Adipose tissue (tissue), 3 donors: ENCODE measurements around the gene MCRIP2. TPM values are rescaled to one million over a fixed set of nuclear protein-coding genes. Genes with fewer than 3 reads are reported as not detected.

Experiments
- H3K27ac ChIP-seq: one replicate; pipeline ENCODE4 v1.5.1; 2013; ENCODE audit warnings: low read depth, low read length
- WGBS, 3 donors: extraction: QIAGEN DNeasy Blood & Tissue Kit; methylation state at CpG; one replicate each; pipeline ENCODE4 v1.1.7; 2013; 5-methylcytosine and 5-hydroxymethylcytosine counted together
- polyA plus RNA-seq, 3 donors: library from polyadenylated mRNA; stranded (reverse); fragments of 200-250 nt; gene quantifications; one replicate each; pipeline ENCODE4 v1.2.3, GENCODE V29; 2013
- donor health status: healthy with polysubstance abuse.
- donor health status: Bipolar disorder and iron deficiency.
- donor health status: healthy.

The MCRIP2 gene
- polyA plus RNA-seq, 3 donors: 23.6 to 57.6 (median 42.6) TPM

DNA sequence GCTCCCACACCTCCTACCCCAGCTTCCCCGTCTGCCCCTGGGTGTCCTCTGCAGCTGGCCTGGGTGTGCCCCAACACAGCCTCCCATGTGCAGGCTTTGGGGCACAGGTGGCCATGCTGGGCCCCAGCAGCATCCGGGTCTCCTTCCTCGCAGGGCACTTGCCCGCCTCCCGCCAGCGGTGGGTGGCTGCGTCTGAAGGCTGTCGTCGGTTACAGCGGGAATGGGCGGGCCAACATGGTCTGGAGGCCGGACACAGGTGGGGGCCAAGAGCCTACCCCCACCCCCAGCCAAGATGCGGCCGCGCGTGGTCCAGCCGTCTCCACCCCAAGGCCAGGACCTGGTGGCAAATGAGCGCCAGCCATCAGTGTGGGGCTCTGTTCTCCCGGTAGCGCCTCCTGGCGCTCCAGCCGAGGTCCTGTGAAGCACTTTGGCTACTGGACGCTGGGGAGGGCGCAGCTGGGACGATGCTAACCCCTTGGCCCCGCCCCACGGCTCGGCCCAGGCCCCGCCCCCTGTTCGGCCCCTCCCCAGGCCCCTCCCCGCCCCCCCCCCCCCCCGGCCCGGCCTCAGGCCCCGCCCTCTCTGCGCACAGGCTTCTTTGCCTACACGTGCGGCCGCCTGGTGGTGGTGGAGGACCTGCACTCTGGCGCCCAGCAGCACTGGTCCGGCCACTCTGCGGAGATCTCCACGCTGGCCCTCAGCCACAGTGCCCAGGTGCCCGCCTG is 19.0 kb downstream of the MCRIP2 start:
- 9 to 26% (median 13%) methylated on average over 25 to 39 of the region's 43 CpGs for WGBS, 3 donors
- no peak overlapping the region for H3K27ac ChIP-seq

DNA sequence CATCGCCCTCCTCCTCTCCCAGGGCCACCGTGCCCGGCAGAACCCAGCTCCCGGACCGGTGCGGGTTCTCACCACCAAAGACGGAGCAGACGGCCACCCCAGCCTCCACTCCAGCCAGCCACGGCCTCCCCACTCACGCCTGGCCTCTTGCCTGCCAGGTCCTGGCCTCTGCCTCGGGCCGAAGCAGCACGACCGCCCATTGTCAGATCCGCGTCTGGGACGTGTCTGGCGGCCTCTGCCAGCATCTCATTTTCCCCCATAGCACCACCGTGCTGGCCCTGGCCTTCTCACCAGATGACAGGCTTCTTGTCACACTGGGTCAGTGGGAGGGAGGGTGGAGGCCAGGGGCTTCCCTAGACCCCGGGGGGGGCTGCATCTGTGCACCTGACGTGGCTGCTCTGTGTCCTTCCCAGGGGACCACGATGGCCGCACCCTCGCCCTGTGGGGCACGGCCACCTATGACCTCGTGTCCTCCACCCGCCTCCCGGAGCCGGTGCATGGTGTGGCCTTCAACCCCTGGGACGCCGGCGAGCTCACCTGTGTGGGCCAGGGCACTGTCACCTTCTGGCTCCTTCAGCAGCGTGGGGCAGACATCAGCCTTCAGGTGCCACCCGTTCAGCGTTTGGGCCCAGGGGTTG is 19.7 kb downstream of the MCRIP2 start:
- no peak overlapping the region for H3K27ac ChIP-seq
- WGBS, 3 donors: 38 to 70% (median 55%) methylated on average over 28 to 35 of the region's 35 CpGs

DNA sequence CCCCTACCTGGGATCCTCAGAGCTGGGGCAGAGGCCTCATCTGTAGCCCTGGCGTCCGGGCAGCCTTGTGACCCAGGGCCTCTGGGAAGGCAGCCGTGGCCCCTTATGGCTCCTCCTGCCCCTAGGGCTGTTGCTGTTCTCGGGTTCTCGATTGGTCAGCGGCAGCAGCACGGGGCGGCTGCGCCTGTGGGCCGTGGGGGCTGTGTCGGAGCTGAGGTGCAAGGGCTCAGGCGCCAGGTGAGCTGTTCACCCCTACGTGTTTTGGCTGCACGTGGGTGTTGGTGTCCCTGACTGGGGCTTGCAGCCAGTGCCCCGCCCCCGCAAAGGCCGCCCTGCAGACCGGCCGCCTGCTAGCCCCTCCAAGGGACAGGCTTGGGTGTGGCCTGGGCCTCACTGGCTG is 20.5 kb downstream of the MCRIP2 start:
- 91 to 93% (median 93%) methylated on average over 19 of the region's 19 CpGs for WGBS, 3 donors
- no peak overlapping the region for H3K27ac ChIP-seq

DNA sequence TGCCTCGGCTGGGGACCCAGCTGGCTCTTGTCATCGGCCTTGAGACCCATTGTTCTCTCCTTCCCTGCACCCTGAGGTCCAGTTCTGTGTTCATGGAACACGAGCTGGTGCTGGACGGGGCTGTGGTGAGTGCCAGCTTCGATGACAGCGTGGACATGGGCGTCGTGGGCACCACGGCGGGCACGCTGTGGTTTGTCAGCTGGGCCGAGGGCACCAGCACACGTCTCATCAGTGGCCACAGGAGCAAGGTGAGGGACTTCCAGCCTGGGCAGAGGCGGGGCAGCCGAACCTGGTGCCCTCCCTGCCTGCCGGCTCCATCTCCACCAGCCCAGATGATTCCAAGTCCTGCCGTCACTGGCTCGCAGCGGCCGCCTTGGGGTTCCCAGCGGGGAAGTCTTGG is 21.0 kb downstream of the MCRIP2 start:
- 94% methylated on average over 21 of the region's 21 CpGs for WGBS, 3 donors
- no peak overlapping the region for H3K27ac ChIP-seq

DNA sequence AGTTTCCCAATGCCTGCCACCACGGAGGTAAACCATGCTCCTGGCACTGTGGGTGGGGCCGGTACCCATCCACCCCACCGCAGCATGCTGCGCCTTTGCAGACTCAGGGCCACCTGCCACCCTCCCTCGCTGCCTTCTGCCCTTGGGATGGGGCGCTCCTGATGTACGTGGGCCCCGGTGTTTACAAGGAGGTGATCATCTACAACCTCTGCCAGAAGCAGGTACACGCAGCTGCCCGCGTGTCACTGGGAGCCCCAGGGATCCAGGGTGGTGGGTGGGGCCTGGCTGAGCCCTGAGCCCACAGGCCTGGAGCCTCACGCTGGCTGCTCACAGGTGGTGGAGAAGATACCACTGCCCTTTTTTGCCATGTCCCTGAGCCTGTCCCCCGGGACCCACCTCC is 24.9 kb downstream of the MCRIP2 start:
- H3K27ac ChIP-seq: no peak overlapping the region
- WGBS, 3 donors: 88 to 94% (median 90%) methylated on average over 13 of the region's 13 CpGs

DNA sequence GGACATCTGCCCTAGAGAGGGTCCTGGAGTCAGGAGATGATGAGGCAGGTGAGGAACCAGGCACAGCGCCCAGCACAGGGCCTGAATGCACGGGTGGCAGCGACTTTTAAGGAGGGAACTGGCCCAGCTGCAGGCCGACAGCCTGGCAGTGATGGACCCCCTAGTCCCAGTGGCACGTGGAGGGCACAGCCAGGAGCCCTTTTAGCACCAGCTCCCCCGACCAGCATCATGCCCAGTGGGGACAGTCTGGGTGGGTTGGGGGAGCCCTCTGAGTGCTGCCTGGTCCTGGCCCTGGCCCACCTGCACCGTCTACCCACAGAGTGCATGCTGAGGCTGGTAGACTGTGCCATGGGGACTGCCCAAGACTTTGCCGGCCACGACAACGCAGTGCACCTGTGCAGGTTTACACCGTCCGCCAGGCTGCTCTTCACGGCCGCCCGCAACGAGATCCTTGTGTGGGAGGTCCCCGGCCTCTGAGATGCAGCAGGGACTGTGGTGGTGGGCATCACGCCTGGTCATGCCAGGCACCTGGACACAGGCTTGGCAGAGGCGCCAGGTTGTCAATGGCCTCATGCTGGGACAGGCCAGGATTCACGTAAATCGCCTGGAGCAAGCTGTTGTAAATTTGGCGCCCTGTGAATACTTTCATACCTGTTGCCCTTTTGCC is 25.6 kb downstream of the MCRIP2 start:
- no peak overlapping the region for H3K27ac ChIP-seq
- WGBS, 3 donors: 83 to 85% (median 85%) methylated on average over 22 of the region's 22 CpGs

DNA sequence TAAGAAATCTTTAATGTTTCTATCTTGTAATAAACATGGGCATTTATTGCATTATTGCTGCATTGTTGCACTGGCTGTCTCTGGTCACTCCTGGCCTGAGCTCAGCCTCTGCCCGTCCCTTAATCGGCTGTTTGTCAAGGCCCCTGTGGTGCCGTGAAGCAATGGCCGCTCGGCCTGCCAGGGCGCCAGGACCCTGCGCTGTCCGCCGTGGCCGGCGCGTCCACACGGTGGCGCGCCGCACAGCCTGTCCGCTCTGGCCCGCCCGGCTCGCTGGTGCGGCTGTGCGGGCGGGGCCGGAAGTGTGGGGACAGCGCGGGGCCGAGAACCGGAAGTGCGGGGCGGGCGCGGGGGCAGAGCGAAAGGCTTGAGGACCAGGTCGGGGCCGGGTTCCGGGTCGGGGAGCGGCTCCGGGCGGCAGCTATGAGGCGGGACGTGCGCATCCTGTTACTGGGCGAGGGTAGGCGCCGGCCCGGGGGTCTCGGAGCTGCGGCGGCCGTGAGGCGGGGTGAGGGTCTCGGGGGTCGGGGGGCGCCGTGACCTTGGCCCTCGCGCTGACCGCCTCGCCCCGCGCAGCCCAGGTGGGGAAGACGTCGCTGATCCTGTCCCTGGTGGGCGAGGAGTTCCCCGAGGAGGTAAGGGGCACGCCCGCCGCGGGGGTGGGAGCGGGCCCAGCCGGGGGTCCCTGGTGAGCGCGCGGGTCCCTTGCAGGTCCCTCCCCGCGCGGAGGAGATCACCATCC is 26.3 kb downstream of the MCRIP2 start, which contains the start of gene RHOT2:
RHOT2 (plus strand) TSS at position 353 of the 739 bp plus-strand sequence; CDS start at position 421, 68 bp downstream.
- no peak within 1 kb of the TSS for H3K27ac ChIP-seq
- WGBS, 3 donors: 0 to 1% (median 1%) methylated on average over 55 to 78 of the region's 78 CpGs

DNA sequence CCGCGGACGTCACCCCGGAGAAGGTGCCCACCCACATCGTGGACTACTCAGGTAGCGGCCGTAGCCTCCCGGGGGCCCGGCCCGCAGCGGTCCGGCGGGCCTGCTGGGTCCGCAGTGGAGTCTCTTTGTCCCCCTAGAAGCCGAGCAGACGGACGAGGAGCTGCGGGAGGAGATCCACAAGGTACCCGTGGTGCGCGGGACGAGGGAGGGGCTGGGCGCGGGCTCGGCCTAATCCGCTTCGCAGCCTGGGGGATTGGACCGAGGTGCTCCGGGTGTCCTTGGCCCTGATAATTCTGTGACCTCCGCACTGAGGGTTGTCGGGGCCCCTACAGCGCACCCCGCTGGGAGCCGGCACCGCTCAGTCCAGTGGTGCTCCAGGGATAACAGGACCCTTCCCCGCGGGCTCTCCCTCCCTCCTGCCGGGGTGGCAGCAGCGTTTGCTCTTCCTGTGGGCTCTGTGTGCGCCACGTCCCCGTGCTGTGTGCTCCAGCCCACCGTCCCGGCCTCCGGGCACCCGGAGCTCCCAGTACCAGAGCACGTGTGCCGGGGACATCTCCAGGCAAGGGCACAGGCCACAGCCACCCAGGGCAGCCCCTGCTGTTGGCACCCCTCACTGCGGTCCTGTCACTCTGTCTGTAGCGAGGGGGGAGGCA is 27.0 kb downstream of the MCRIP2 start:
- no peak overlapping the region for H3K27ac ChIP-seq
- WGBS, 3 donors: 7 to 9% (median 8%) methylated on average over 45 to 50 of the region's 50 CpGs

DNA sequence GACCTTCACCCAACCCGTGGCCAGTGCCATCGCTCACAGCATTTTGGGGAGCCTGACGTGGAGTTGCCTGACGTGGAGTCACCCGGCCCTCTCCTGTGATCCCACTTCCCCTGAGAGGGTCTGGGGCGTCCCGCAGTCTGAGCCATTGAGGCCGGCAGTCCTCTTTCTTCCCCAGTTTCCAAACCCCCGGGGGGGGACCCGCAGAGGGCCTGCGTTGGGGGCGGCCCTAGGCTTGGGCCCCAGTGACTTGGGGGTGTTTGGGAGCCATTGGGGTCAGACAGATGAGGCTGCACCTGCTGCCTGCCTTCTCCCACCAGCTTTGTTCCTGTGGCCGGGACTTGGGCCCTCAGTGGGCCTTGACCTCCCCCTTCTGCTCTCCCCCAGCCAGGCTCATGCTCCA is 28.0 kb downstream of the MCRIP2 start:
- no peak overlapping the region for H3K27ac ChIP-seq
- WGBS, 3 donors: 91 to 97% (median 95%) methylated on average over 13 of the region's 13 CpGs

DNA sequence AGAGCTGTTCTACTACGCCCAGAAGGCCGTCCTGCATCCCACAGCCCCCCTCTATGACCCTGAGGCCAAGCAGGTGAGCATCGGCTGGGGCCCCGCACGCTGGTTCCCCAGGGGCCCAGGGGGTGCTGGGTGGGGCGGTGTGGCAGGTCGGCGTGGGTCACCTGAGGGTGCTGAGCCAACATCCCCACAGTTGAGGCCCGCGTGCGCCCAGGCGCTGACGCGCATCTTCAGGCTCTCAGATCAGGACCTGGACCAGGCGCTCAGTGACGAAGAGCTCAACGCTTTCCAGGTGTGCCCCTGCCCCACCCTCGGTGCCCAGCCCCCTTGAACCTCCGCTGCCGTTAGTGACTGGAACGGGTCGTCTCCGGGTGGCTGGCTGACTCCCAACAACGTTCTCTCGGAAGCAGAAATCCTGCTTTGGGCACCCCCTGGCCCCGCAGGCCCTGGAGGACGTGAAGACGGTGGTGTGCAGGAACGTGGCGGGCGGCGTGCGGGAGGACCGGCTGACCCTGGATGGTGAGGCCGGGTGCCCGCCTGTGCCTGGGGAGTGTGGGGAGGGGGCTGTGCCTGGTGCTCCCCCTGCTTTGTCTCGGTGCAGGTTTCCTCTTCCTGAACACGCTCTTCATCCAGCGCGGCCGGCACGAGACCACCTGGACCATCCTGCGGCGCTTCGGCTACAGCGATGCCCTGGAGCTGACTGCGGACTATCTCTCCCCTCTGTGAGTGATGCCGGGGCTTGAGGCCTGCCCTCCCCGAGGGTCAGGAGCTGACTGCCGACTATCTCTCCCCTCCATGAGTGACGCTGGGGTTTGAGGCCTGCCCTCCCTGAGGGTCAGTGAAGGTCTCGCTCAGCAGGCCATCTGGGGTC is 29.1 kb downstream of the MCRIP2 start:
- no peak overlapping the region for H3K27ac ChIP-seq
- WGBS, 3 donors: 91 to 93% (median 92%) methylated on average over 51 to 52 of the region's 52 CpGs

DNA sequence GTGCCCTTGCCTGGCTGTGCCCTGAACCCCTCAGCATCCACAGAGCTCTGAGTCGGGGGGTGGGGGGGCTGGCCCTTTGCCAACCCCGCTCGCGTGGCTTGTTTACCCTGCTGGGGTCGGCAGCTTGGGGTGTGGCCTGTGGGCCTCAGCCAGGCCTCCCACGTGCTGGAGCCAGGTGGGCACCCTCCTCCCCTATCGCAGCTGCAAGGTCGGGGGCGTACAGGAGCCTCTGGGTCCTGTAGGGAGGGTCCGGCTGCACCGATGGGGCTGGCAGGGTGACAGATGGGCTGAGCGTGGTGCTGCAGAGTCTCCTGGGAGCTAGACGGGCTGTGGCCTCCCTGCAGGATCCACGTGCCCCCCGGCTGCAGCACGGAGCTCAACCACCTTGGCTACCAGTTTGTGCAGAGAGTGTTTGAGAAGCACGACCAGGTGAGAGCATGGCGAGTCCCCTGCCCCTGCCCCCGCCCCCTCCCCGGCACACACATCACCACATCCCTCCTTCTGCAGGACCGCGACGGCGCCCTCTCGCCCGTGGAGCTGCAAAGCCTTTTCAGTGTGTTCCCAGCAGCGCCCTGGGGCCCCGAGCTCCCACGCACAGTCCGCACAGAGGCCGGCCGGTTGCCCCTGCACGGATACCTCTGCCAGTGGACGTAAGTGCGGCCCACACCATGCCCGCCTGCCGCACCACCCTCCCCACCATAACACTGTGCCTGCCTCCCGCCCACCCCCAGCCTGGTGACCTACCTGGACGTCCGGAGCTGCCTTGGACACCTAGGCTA is 29.9 kb downstream of the MCRIP2 start:
- no peak overlapping the region for H3K27ac ChIP-seq
- 83 to 88% (median 86%) methylated on average over 35 to 40 of the region's 40 CpGs for WGBS, 3 donors

DNA sequence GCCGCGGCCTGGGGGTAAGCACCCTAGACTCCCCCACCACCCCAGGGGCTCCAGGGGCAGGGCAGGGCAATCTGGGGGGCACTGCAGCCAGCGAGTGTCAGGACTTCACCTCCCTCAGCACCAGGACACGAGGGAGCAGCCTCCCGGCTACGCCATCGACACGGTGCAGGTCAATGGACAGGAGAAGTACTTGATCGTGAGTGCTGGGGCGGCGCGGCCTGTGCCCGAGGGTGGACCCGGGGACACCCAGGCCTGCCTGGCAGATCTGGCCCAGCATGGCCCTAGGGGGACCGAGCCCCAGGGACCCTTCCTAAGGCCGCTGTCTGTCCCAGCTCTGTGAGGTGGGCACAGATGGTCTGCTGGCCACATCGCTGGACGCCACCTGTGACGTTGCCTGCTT is 30.7 kb downstream of the MCRIP2 start:
- H3K27ac ChIP-seq: no peak overlapping the region
- WGBS, 3 donors: 91 to 95% (median 94%) methylated on average over 19 of the region's 19 CpGs

DNA sequence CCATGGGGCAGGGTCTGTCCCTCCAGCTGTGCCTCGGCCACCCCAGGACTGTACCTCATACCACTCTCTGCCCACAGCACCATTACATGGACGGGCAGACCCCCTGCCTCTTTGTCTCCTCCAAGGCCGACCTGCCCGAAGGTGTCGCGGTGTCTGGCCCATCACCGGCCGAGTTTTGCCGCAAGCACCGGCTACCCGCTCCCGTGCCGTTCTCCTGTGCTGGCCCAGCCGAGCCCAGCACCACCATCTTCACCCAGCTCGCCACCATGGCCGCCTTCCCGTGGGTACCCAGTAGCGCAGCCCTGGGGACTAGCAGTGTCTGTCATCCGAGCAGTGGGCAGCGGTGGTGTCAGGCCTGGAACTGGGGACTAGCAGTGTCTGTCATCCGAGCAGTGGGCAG is 31.2 kb downstream of the MCRIP2 start:
- H3K27ac ChIP-seq: no peak overlapping the region
- 95 to 96% (median 96%) methylated on average over 19 to 21 of the region's 21 CpGs for WGBS, 3 donors

DNA sequence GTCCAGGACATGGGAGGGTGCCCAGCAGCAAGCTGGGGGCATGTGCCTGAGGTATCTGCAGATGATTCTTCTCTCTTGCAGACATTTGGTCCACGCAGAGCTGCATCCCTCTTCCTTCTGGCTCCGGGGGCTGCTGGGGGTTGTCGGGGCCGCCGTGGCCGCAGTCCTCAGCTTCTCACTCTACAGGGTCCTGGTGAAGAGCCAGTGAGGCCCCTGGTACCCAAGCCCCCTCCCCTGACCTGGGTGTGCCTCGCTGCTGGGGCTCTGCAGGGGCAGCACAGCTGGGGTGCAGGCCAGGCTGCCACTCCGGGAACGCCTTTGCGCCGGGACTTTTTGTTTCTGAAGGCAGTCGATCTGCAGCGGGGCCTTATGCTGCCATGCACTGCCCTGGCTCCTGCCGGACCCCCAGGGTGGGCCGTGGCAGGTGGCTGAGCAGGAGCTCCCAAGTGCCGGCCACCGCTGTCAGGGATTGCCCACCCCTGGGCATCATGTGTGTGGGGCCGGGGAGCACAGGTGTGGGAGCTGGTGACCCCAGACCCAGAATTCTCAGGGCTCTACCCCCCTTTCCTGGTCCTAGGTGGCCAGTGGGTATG is 31.9 kb downstream of the MCRIP2 start:
- H3K27ac ChIP-seq: no peak overlapping the region
- 90 to 94% (median 92%) methylated on average over 16 to 18 of the region's 18 CpGs for WGBS, 3 donors

DNA sequence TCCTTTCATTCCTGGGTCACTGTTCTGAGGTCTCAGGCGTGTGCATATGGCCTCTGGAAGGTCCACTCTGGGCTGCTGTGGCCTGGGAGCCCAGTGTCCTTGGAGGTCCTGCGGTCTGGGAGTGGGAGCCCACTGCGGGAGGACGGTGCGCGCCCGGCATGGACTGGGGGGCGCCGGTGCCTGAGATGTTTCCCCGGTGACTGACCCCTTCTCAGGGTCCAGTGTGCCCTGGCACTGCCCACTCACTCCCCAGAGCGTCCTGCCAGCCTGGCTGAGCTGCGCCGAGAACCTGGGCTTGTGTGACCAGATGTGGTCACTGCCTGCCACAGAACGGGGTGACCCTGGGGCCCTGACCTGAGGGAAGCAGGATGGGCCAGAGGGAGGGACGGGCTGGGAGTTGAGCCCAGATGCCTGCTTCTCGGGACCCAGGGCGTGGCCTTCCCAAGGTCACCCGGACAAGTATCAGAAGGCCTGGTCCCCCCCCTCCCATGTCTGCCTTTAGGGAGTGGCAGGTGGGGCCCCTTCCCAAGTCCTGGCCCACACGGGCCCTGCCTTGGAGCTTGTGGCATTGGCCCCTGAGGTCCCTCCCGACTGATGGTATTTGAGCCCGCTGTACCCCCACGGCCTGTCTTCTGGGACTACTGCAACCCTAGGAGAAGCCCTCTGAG is 32.7 kb downstream of the MCRIP2 start:
- 68 to 85% (median 73%) methylated on average over 22 of the region's 22 CpGs for WGBS, 3 donors

More for the DNA sequence above, 32.7 kb downstream of the MCRIP2 start:
- H3K27ac ChIP-seq: no peak overlapping the region
